HepG2 (cell line): ENCODE results near the gene EFNA3. TPM values are rescaled to one million over a fixed set of nuclear protein-coding genes. Genes with fewer than 3 reads are reported as not detected.

Experiments
- CC2D1A ChIP-seq: sonication (generic); formaldehyde crosslinking; IDR thresholded peaks from 2 replicates; pipeline ENCODE4 v1.8.1; 2023; ENCODE audit warnings: mild to moderate bottlenecking, missing genetic modification reagents
- FOXA1 ChIP-seq, 2 experiments: fragments of 450-650 bp in 1 of 2; sonication (generic) in 1 of 2; formaldehyde crosslinking in 1 of 2; IDR thresholded peaks; 2 replicates each; pipeline versions ENCODE4 v1.4.0 to v1.6.1; 2016 to 2020; ENCODE audit warnings: missing genetic modification reagents in 1 of 2
- HNF4G ChIP-seq, 2 experiments: sonication (generic) in 1 of 2; formaldehyde crosslinking in 1 of 2; IDR thresholded peaks; 2 replicates each; pipeline versions ENCODE4 v1.4.0 to v1.6.1; 2011 to 2020; ENCODE audit warnings: borderline replicate concordance in 2 of 2, low read depth in 2 of 2, mild to moderate bottlenecking in 2 of 2, low read length in 1 of 2, missing genetic modification reagents in 1 of 2, moderate library complexity in 1 of 2
- NFE2L1 ChIP-seq: sonication (generic); formaldehyde crosslinking; IDR thresholded peaks from 2 replicates; pipeline ENCODE4 v1.4.0; 2020; ENCODE audit warnings: missing genetic modification reagents, mild to moderate bottlenecking, borderline replicate concordance
- SOX5 ChIP-seq: IDR thresholded peaks from 2 replicates; pipeline ENCODE4 v1.6.1; 2016; ENCODE audit warnings: borderline replicate concordance
- TARDBP ChIP-seq: sonication (generic); formaldehyde crosslinking; IDR thresholded peaks from 2 replicates; pipeline ENCODE4 v1.8.0; 2022; ENCODE audit warnings: mild to moderate bottlenecking, missing genetic modification reagents
- XBP1 ChIP-seq: sonication (generic); formaldehyde crosslinking; IDR thresholded peaks from 2 replicates; pipeline ENCODE4 v1.5.0; 2020; ENCODE audit warnings: missing genetic modification reagents
- ZNF160 ChIP-seq: sonication (generic); formaldehyde crosslinking; IDR thresholded peaks from 2 replicates; pipeline ENCODE4 v1.8.0; 2022; ENCODE audit warnings: mild to moderate bottlenecking, inconsistent platforms, missing genetic modification reagents
- ZNF557 ChIP-seq: sonication (generic); formaldehyde crosslinking; IDR thresholded peaks from 2 replicates; pipeline ENCODE4 v1.4.0; 2020; ENCODE audit warnings: missing genetic modification reagents
- ZNF788 ChIP-seq: sonication (generic); formaldehyde crosslinking; IDR thresholded peaks from 2 replicates; pipeline ENCODE4 v1.5.0; 2020; ENCODE audit warnings: mild to moderate bottlenecking, missing genetic modification reagents, borderline replicate concordance
- polyA plus RNA-seq, 8 experiments: library from polyadenylated mRNA; depleted of rRNA in 3 of 8; stranded (reverse) in 7 of 8; unstranded in 1 of 8; fragments of >200 nt; fragmentation: Illumina TruSeq in 4 of 8; extraction: Trizol in 4 of 8; gene quantifications; 2 replicates each; pipeline versions ENCODE4 v1.2.1 to v1.2.3, GENCODE V29; 2011 to 2016; ENCODE audit warnings: low read depth in 4 of 8, missing spikeins in 1 of 8, mixed read lengths in 1 of 8; ENCODE audit not compliant: insufficient read depth in 1 of 8
- total RNA-seq, 5 experiments: library from RNA; depleted of rRNA; stranded (reverse); fragments of >200 nt; fragmentation: Illumina TruSeq; extraction: Trizol; gene quantifications; 2 replicates each; pipeline ENCODE4 v1.2.3, GENCODE V29; 2016; ENCODE audit warnings: low read depth in 1 of 5
- TF ChIP-seq, protein P1 (sequence below): sonication (generic); formaldehyde crosslinking; IDR thresholded peaks from 2 replicates; pipeline ENCODE4 v1.9.0; 2021; ENCODE audit warnings: mild to moderate bottlenecking, missing genetic modification reagents
- TF ChIP-seq, protein P2 (sequence below): sonication (generic); formaldehyde crosslinking; IDR thresholded peaks from 2 replicates; pipeline ENCODE4 v1.4.0; 2020; ENCODE audit warnings: missing genetic modification reagents
- TF ChIP-seq, protein P3 (sequence below): IDR thresholded peaks from 2 replicates; pipeline ENCODE4 v1.6.1; 2016; ENCODE audit warnings: low read depth, missing genetic modification reagents, missing compliant biosample characterization

EFNA3 gene
- total and polyA plus RNA-seq, 2 of the 13 experiments (the other 11 are each of a cell fraction or from before 2014, with no cell fraction given) = 1.0 to 5.7 TPM

DNA sequence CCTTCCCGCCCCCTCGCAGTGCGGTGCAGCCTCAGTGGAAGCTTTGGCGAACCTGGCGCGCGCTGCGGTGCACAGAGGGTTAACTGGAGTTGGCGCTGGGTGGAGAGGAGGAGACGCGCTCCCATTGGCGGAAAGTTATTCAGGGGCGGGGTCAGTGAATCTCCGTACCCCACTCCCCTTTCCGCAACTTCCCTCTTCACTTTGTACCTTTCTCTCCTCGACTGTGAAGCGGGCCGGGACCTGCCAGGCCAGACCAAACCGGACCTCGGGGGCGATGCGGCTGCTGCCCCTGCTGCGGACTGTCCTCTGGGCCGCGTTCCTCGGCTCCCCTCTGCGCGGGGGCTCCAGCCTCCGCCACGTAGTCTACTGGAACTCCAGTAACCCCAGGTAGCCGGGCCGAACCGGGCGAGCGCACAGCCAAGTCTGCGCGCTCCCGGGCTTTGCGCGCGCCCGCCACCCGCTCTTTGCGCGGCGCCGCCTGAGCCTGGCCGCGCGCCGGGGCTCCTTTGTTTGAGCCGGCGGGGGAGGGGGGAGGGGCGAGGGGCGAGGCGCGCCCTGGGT, 15.0 kb upstream of the EFNA3 start, which contains the start of gene EFNA4 (continued):
- TF ChIP-seq, protein P1, sequence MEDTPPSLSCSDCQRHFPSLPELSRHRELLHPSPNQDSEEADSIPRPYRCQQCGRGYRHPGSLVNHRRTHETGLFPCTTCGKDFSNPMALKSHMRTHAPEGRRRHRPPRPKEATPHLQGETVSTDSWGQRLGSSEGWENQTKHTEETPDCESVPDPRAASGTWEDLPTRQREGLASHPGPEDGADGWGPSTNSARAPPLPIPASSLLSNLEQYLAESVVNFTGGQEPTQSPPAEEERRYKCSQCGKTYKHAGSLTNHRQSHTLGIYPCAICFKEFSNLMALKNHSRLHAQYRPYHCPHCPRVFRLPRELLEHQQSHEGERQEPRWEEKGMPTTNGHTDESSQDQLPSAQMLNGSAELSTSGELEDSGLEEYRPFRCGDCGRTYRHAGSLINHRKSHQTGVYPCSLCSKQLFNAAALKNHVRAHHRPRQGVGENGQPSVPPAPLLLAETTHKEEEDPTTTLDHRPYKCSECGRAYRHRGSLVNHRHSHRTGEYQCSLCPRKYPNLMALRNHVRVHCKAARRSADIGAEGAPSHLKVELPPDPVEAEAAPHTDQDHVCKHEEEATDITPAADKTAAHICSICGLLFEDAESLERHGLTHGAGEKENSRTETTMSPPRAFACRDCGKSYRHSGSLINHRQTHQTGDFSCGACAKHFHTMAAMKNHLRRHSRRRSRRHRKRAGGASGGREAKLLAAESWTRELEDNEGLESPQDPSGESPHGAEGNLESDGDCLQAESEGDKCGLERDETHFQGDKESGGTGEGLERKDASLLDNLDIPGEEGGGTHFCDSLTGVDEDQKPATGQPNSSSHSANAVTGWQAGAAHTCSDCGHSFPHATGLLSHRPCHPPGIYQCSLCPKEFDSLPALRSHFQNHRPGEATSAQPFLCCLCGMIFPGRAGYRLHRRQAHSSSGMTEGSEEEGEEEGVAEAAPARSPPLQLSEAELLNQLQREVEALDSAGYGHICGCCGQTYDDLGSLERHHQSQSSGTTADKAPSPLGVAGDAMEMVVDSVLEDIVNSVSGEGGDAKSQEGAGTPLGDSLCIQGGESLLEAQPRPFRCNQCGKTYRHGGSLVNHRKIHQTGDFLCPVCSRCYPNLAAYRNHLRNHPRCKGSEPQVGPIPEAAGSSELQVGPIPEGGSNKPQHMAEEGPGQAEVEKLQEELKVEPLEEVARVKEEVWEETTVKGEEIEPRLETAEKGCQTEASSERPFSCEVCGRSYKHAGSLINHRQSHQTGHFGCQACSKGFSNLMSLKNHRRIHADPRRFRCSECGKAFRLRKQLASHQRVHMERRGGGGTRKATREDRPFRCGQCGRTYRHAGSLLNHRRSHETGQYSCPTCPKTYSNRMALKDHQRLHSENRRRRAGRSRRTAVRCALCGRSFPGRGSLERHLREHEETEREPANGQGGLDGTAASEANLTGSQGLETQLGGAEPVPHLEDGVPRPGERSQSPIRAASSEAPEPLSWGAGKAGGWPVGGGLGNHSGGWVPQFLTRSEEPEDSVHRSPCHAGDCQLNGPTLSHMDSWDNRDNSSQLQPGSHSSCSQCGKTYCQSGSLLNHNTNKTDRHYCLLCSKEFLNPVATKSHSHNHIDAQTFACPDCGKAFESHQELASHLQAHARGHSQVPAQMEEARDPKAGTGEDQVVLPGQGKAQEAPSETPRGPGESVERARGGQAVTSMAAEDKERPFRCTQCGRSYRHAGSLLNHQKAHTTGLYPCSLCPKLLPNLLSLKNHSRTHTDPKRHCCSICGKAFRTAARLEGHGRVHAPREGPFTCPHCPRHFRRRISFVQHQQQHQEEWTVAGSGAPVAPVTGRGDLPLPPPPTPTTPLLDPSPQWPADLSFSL (CRISPR knock-in tag) = no peak
- TF ChIP-seq ZNF160 (CRISPR knock-in tag) = no peak
- TF ChIP-seq ZNF557 (CRISPR knock-in tag) = 0 out of 2 replicates have a peak, but pooled peaks have one; percentile 39
- TF ChIP-seq NFE2L1 (CRISPR knock-in tag) = no peak
- TF ChIP-seq XBP1 (CRISPR knock-in tag) = no peak
- TF ChIP-seq CC2D1A (CRISPR knock-in tag) = no peak
- TF ChIP-seq, protein P2, sequence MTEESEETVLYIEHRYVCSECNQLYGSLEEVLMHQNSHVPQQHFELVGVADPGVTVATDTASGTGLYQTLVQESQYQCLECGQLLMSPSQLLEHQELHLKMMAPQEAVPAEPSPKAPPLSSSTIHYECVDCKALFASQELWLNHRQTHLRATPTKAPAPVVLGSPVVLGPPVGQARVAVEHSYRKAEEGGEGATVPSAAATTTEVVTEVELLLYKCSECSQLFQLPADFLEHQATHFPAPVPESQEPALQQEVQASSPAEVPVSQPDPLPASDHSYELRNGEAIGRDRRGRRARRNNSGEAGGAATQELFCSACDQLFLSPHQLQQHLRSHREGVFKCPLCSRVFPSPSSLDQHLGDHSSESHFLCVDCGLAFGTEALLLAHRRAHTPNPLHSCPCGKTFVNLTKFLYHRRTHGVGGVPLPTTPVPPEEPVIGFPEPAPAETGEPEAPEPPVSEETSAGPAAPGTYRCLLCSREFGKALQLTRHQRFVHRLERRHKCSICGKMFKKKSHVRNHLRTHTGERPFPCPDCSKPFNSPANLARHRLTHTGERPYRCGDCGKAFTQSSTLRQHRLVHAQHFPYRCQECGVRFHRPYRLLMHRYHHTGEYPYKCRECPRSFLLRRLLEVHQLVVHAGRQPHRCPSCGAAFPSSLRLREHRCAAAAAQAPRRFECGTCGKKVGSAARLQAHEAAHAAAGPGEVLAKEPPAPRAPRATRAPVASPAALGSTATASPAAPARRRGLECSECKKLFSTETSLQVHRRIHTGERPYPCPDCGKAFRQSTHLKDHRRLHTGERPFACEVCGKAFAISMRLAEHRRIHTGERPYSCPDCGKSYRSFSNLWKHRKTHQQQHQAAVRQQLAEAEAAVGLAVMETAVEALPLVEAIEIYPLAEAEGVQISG (CRISPR knock-in tag) = peak; percentile 46; the same call in 1 of the 2 replicates
- TF ChIP-seq, protein P3, sequence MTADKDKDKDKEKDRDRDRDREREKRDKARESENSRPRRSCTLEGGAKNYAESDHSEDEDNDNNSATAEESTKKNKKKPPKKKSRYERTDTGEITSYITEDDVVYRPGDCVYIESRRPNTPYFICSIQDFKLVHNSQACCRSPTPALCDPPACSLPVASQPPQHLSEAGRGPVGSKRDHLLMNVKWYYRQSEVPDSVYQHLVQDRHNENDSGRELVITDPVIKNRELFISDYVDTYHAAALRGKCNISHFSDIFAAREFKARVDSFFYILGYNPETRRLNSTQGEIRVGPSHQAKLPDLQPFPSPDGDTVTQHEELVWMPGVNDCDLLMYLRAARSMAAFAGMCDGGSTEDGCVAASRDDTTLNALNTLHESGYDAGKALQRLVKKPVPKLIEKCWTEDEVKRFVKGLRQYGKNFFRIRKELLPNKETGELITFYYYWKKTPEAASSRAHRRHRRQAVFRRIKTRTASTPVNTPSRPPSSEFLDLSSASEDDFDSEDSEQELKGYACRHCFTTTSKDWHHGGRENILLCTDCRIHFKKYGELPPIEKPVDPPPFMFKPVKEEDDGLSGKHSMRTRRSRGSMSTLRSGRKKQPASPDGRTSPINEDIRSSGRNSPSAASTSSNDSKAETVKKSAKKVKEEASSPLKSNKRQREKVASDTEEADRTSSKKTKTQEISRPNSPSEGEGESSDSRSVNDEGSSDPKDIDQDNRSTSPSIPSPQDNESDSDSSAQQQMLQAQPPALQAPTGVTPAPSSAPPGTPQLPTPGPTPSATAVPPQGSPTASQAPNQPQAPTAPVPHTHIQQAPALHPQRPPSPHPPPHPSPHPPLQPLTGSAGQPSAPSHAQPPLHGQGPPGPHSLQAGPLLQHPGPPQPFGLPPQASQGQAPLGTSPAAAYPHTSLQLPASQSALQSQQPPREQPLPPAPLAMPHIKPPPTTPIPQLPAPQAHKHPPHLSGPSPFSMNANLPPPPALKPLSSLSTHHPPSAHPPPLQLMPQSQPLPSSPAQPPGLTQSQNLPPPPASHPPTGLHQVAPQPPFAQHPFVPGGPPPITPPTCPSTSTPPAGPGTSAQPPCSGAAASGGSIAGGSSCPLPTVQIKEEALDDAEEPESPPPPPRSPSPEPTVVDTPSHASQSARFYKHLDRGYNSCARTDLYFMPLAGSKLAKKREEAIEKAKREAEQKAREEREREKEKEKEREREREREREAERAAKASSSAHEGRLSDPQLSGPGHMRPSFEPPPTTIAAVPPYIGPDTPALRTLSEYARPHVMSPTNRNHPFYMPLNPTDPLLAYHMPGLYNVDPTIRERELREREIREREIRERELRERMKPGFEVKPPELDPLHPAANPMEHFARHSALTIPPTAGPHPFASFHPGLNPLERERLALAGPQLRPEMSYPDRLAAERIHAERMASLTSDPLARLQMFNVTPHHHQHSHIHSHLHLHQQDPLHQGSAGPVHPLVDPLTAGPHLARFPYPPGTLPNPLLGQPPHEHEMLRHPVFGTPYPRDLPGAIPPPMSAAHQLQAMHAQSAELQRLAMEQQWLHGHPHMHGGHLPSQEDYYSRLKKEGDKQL = no peak
- TF ChIP-seq HNF4G (IDR thresholded peaks at IDR 0.05; ENCODE audit: borderline replicate concordance, low read depth, low read length) = no peak; the same call in 1 of the 2 replicates
- 0 out of 2 replicates have a peak, but pooled peaks have one; percentile 33 for TF ChIP-seq HNF4G (CRISPR knock-in tag; IDR thresholded peaks at IDR 0.05; ENCODE audit: borderline replicate concordance, low read depth)
- no peak for TF ChIP-seq FOXA1 (IDR thresholded peaks at IDR 0.05)
- TF ChIP-seq FOXA1 (CRISPR knock-in tag; IDR thresholded peaks at IDR 0.05) = no peak
- 0 out of 2 replicates have a peak, but pooled peaks have one; percentile 11 for TF ChIP-seq SOX5 (CRISPR knock-in tag)
- TF ChIP-seq ZNF788 (CRISPR knock-in tag) = no peak; the same call in 1 of the 2 replicates
- TF ChIP-seq TARDBP = peak; percentile 33; the same call in 1 of the 2 replicates
